22Rv1 (cell line): ENCODE results near the gene ZNF428.

Experiments used
- H3K27ac ChIP-seq: fragments of 450-650 bp; 2 replicates; pipeline ENCODE4 v1.5.1; 2017
- CTCF ChIP-seq: fragments of 450-650 bp; IDR thresholded peaks from 2 replicates; pipeline ENCODE4 v1.5.1; 2017; ENCODE audit warnings: mild to moderate bottlenecking
- ZFX ChIP-seq: fragments of 450-650 bp; IDR thresholded peaks from 2 replicates; pipeline ENCODE4 v1.6.1; 2017; ENCODE audit warnings: antibody characterized with exemption, borderline replicate concordance

Gene ZNF428

GRCh38 chr19:43619262-43620060 lies at the start of gene ZNF428:
Gene ZNF428 (minus strand): TSS chr19:43619629. CDS start chr19:43614304, 5,325 bp downstream.
- peak within 1 kb of the TSS; percentile 100 for H3K27ac ChIP-seq
- TF ChIP-seq CTCF (no peak), ZFX (no peak)

GRCh38 chr19:43668406-43669109 lies 49.1 kb upstream of the ZNF428 start:
- H3K27ac ChIP-seq = peak overlapping the region; percentile 86
- TF ChIP-seq ZFX (no peak), CTCF (no peak)

GRCh38 chr19:43667876-43668405 lies 48.5 kb upstream of the ZNF428 start:
- TF ChIP-seq CTCF = no peak
- TF ChIP-seq ZFX = no peak
- peak overlapping the region; percentile 86 for H3K27ac ChIP-seq

GRCh38 chr19:43667126-43667875 lies 47.9 kb upstream of the ZNF428 start:
- peak overlapping the region; percentile 86 for H3K27ac ChIP-seq
- TF ChIP-seq ZFX = no peak
- TF ChIP-seq CTCF = no peak

- H3K27ac ChIP-seq = no peak overlapping the region
- no peak for TF ChIP-seq CTCF
- no peak for TF ChIP-seq ZFX
Observed at GRCh38 chr19:43664018-43664417, 44.6 kb upstream of the ZNF428 start.

- TF ChIP-seq ZFX = no peak
- TF ChIP-seq CTCF = peak; percentile 38
- H3K27ac ChIP-seq = no peak overlapping the region
Observed at GRCh38 chr19:43662487-43662886, 43.1 kb upstream of the ZNF428 start.
